ENCODE measurements around the gene MAGI1.

MAGI1 gene

DNA sequence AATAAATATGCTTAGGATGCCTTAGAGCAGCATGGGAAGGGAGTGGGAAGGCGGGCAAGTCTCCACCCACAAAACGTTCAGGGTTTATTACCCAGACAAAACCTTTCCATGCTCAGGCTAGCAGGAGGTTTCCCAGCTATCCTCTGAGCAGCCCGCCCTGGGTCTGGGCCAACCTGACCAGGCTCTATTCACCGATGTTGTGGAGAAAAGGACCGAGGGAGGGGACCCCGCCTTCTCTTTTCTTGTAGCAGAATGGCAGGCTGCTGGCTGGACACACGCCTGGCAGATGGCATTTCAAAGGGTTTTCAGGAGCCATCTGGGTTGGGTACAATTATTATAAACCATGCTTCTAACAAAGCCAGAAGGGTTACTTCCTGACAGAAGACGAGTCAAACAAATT is 540.9 kb downstream of the MAGI1 start:
- Histone ChIP-seq H3K27me3 (no peaks in the 10 kb centered on the region), H3K4me1 (ENCODE audit: control insufficient read depth in 1 of 2, insufficient read depth in 1 of 2, low read depth in 1 of 2, low read length in 1 of 2) (no peaks in the 10 kb centered on the region)
- TF ChIP-seq, protein P1, sequence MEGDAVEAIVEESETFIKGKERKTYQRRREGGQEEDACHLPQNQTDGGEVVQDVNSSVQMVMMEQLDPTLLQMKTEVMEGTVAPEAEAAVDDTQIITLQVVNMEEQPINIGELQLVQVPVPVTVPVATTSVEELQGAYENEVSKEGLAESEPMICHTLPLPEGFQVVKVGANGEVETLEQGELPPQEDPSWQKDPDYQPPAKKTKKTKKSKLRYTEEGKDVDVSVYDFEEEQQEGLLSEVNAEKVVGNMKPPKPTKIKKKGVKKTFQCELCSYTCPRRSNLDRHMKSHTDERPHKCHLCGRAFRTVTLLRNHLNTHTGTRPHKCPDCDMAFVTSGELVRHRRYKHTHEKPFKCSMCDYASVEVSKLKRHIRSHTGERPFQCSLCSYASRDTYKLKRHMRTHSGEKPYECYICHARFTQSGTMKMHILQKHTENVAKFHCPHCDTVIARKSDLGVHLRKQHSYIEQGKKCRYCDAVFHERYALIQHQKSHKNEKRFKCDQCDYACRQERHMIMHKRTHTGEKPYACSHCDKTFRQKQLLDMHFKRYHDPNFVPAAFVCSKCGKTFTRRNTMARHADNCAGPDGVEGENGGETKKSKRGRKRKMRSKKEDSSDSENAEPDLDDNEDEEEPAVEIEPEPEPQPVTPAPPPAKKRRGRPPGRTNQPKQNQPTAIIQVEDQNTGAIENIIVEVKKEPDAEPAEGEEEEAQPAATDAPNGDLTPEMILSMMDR (IDR thresholded peaks at IDR 0.05), result no peak

DNA sequence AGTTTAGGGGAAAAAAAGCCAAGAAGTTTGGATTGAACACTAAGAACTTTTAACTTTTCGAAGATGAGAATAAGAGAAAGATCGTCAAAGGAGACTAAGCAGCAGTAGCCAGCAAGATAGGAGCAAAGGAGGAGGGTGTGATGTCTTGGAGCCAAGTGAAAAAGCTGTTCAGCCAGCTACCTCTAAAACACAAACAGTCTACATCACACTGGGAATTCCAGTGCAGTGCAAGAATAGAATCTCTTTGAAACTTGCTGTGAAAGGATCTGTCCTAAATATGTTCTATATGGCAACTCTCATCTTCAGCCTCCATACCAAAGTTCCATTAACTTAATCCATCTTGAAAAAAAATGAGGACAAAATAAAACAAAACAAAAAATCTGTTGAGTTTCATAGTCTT is 541.5 kb downstream of the MAGI1 start:
- TF ChIP-seq, protein P1 (IDR thresholded peaks at IDR 0.05), result no peak
- Histone ChIP-seq H3K27ac (no peak overlapping the region), H3K4me1 (ENCODE audit: control insufficient read depth in 1 of 2, insufficient read depth in 1 of 2, low read depth in 1 of 2, low read length in 1 of 2) (no peaks in the 10 kb centered on the region), H3K9me3 (no peaks in the 10 kb centered on the region), H3K4me3 (ENCODE audit: low read depth in 1 of 2, low read length in 1 of 2) (no peak overlapping the region), H3K36me3 (no peaks in the 10 kb centered on the region), H3K27me3 (no peaks in the 10 kb centered on the region)

More for the DNA sequence above, 540.9 kb downstream of the MAGI1 start:
- H3K27ac ChIP-seq, result no peak overlapping the region
- no peaks in the 10 kb centered on the region for H3K36me3 ChIP-seq
- no peak overlapping the region for H3K4me3 ChIP-seq (ENCODE audit: low read depth in 1 of 2, low read length in 1 of 2)
- H3K9me3 ChIP-seq, result no peaks in the 10 kb centered on the region

DNA sequence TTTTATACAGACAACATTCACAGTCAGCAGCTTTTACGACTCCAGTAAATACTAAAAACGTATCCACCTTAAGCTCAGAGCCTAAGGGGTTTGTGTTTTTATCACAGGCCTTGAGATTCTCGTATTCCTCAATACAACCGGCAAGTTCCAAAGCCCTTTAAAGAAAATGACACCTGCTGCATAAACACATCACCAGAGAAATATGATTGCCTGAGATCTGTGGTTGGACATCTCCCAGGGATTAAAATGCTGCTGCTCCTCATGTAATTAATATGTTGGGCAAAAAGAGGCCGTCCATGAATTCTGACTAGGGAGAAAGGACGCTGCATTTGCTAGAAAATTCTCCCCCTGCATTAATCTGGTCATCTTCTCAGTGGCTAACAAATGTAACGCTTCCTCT is 544.8 kb downstream of the MAGI1 start:
- TF ChIP-seq, protein P1 (IDR thresholded peaks at IDR 0.05), result no peak
- H3K9me3 ChIP-seq, result no peaks in the 10 kb centered on the region
- H3K4me3 ChIP-seq (ENCODE audit: low read depth in 1 of 2, low read length in 1 of 2), result no peak overlapping the region
- H3K27me3 ChIP-seq, result no peaks in the 10 kb centered on the region
- H3K27ac ChIP-seq, result no peak overlapping the region
- no peaks in the 10 kb centered on the region for H3K36me3 ChIP-seq
- no peaks in the 10 kb centered on the region for H3K4me1 ChIP-seq (ENCODE audit: control insufficient read depth in 1 of 2, insufficient read depth in 1 of 2, low read depth in 1 of 2, low read length in 1 of 2)

DNA sequence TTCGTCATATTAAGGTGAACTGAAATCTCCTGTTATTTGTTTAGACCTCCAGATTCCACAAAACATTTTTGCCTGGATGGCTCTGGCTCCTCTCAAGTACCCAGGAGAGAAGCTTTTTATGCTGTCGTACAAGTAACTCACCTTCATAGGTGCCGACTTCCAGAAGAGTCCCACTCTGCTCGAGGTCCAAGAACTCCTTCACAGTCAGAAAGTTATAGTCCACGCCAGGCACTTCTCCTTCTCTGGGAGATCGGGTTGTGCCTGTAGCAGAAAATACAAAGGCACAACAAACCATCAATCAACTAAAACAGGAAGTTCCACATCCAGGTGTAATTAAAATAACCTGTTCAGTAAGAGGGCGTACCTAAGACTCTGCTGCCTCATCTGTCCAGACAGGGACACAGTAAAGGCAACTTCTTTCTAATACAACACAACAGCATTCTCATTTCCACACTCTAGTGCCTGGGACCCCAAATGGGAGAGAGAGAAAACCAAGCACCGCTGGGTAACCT is 545.3 kb downstream of the MAGI1 start:
- Histone ChIP-seq H3K27ac (no peak overlapping the region), H3K27me3 (no peaks in the 10 kb centered on the region), H3K4me3 (ENCODE audit: low read depth in 1 of 2, low read length in 1 of 2) (no peak overlapping the region), H3K36me3 (no peaks in the 10 kb centered on the region), H3K9me3 (no peaks in the 10 kb centered on the region), H3K4me1 (ENCODE audit: control insufficient read depth in 1 of 2, insufficient read depth in 1 of 2, low read depth in 1 of 2, low read length in 1 of 2) (no peaks in the 10 kb centered on the region)
- TF ChIP-seq, protein P1 (IDR thresholded peaks at IDR 0.05), result no peak

DNA sequence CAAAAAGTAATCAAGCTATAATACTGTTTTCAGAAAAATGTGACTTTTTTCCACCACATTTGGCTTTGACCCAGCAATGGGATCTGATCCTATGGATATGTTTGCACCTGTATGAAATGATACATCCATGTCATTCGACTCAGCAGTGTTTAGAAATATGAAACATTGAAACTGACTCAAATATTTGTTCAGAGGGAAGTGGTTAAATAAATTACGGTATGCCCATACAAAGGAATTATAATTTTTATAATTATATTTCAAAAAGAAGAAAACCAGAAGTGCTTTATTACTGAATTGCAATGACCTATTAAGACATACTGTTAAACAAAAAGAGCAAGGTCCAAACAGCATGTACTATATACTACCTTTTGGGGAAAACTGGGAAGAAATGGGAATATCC is 546.5 kb downstream of the MAGI1 start:
- Histone ChIP-seq H3K27ac (no peak overlapping the region), H3K27me3 (no peaks in the 10 kb centered on the region), H3K36me3 (no peaks in the 10 kb centered on the region), H3K4me1 (ENCODE audit: control insufficient read depth in 1 of 2, insufficient read depth in 1 of 2, low read depth in 1 of 2, low read length in 1 of 2) (no peaks in the 10 kb centered on the region), H3K9me3 (no peaks in the 10 kb centered on the region), H3K4me3 (ENCODE audit: low read depth in 1 of 2, low read length in 1 of 2) (no peak overlapping the region)
- TF ChIP-seq, protein P1 (IDR thresholded peaks at IDR 0.05), result no peak

DNA sequence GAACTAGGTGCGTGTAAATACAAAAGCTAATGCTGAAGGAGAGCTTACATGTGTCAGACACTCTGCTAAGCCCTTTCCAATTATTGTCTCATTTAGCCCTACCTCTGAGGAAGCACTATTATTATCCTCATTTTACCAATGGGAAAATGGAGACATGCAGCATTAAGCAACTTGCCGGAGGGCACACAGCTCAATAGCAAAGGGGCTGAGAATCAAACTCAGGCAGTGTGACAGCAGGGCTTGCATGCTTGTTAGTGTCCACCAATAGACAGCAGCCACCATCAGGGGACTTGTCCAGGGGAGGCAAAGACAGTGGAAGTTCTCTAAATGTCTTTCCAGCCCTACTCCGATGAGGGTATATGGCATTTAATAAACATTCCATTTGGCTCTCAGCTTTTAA is 548.6 kb downstream of the MAGI1 start:
- Histone ChIP-seq H3K4me3 (ENCODE audit: low read depth in 1 of 2, low read length in 1 of 2) (no peak overlapping the region), H3K27me3 (no peaks in the 10 kb centered on the region), H3K4me1 (ENCODE audit: control insufficient read depth in 1 of 2, insufficient read depth in 1 of 2, low read depth in 1 of 2, low read length in 1 of 2) (no peaks in the 10 kb centered on the region), H3K36me3 (no peaks in the 10 kb centered on the region), H3K9me3 (no peaks in the 10 kb centered on the region), H3K27ac (no peak overlapping the region)
- TF ChIP-seq, protein P1 (IDR thresholded peaks at IDR 0.05), result no peak

Measured in neutrophil (primary cell).